Thymus (tissue), 11 donors: ENCODE data around the gene HIP1. TPM values are rescaled to one million over a fixed set of nuclear protein-coding genes. Genes with fewer than 3 reads are reported as not detected.
"Not testable (repeated sequence)": the region's sequence is repeated elsewhere in the genome, so short reads cannot be mapped to it uniquely, and the experiment has no call there.

Experiments used
- DNase-seq, 9 donors: peaks; one replicate each; pipeline ENCODE4 v3.0.0-alpha.2; 2013; ENCODE audit warnings: low spot score in 9 of 9, low read depth in 6 of 9, missing footprints in 1 of 9
- H3K27ac ChIP-seq, 2 donors: one replicate each; pipeline ENCODE4 v1.5.1; 2013; ENCODE audit warnings: control low read depth in 1 of 2, low read depth in 1 of 2, low read length in 1 of 2, mild to moderate bottlenecking in 1 of 2, moderate library complexity in 1 of 2
- H3K27me3 ChIP-seq, 2 donors: one replicate each; pipeline ENCODE4 v1.5.1; 2013; ENCODE audit warnings: low read length in 1 of 2; ENCODE audit not compliant: control insufficient read depth in 2 of 2, insufficient read depth in 1 of 2
- H3K36me3 ChIP-seq, 2 donors: one replicate each; pipeline ENCODE4 v1.5.1; 2013; ENCODE audit warnings: low read length in 1 of 2, mild to moderate bottlenecking in 1 of 2, moderate library complexity in 1 of 2; ENCODE audit not compliant: control insufficient read depth in 2 of 2, insufficient read depth in 2 of 2
- H3K4me1 ChIP-seq, 2 donors: one replicate each; pipeline ENCODE4 v1.5.1; 2013; ENCODE audit warnings: low read length in 2 of 2; ENCODE audit not compliant: control insufficient read depth in 2 of 2, insufficient read depth in 2 of 2
- H3K4me3 ChIP-seq, 2 donors: one replicate each; pipeline ENCODE4 v1.5.1; 2013; ENCODE audit warnings: low read length in 2 of 2, control low read depth in 1 of 2, mild to moderate bottlenecking in 1 of 2
- H3K9me3 ChIP-seq, 2 donors: one replicate each; pipeline ENCODE4 v1.5.1; 2013; ENCODE audit warnings: low read length in 1 of 2, mild to moderate bottlenecking in 1 of 2; ENCODE audit not compliant: control insufficient read depth in 2 of 2, insufficient read depth in 1 of 2
- WGBS: extraction: QIAGEN DNeasy Blood & Tissue Kit; methylation state at CpG from one replicate; pipeline ENCODE4 v1.1.7; 2013; 5-methylcytosine and 5-hydroxymethylcytosine counted together
- polyA plus RNA-seq: library from polyadenylated mRNA; stranded (reverse); fragments of 200-250 nt; gene quantifications from one replicate; pipeline ENCODE4 v1.2.3, GENCODE V29; 2013
- total RNA-seq: library from RNA; stranded (reverse); fragments of 120-200 nt; gene quantifications from one replicate; pipeline ENCODE4 v1.2.4, GENCODE V29; 2013
- donor health status: healthy.

The HIP1 gene
- total and polyA plus RNA-seq, 2 donors, result 3.3 to 3.5 TPM

- peaks cover 14 to 27% of the 10 kb centered on the region in 2 donors for H3K36me3 ChIP-seq
- not testable (repeated sequence) for H3K4me1 ChIP-seq, H3K27ac ChIP-seq, DNase-seq, H3K27me3 ChIP-seq, H3K4me3 ChIP-seq, H3K9me3 ChIP-seq
Observed at GRCh38 chr7:75521727-75522126, 217.0 kb downstream of the HIP1 start.

GRCh38 chr7:75518842-75519241 lies 219.9 kb downstream of the HIP1 start:
- not testable (repeated sequence) for H3K27me3 ChIP-seq, H3K4me3 ChIP-seq, H3K4me1 ChIP-seq, H3K9me3 ChIP-seq, DNase-seq, H3K27ac ChIP-seq
- 94% methylated on average over 2 of the region's 2 CpGs for WGBS
- H3K36me3 ChIP-seq, result peaks cover 7 to 20% of the 10 kb centered on the region in 2 donors

GRCh38 chr7:75509033-75509432 lies 229.7 kb downstream of the HIP1 start:
- H3K4me1 ChIP-seq, DNase-seq, H3K4me3 ChIP-seq, H3K9me3 ChIP-seq, H3K27me3 ChIP-seq, H3K36me3 ChIP-seq, H3K27ac ChIP-seq: not testable (repeated sequence)
- WGBS, result 100% methylated on average over 2 of the region's 4 CpGs

- not testable (repeated sequence) for H3K27me3 ChIP-seq, H3K4me1 ChIP-seq, H3K4me3 ChIP-seq, H3K27ac ChIP-seq, H3K36me3 ChIP-seq, H3K9me3 ChIP-seq, DNase-seq
- WGBS, result 96% methylated on average over 5 of the region's 6 CpGs
Observed at GRCh38 chr7:75492020-75492419, 246.7 kb downstream of the HIP1 start, which contains the start of gene SPDYE5. Gene SPDYE5, plus strand, starts transcription at chr7:75492320. Its CDS starts 1,728 bp downstream, at chr7:75494048.

- not testable (repeated sequence) for H3K9me3 ChIP-seq, H3K27me3 ChIP-seq, H3K36me3 ChIP-seq, H3K4me1 ChIP-seq
- 2% methylated on average over 49 of the region's 49 CpGs for WGBS
- Histone ChIP-seq H3K4me3 (peak within 1 kb of the TSS; percentile 60 to 70), H3K27ac (peak within 1 kb of the TSS in 1 of 2 donors; percentile 74)
- peak; percentile 66 to 94 (median 83) for DNase-seq
Observed at GRCh38 chr7:75485979-75486643, 252.6 kb downstream of the HIP1 start, which contains the start of gene POM121C. Gene POM121C, minus strand, starts transcription at chr7:75486299. Its CDS starts 44,803 bp downstream, at chr7:75441496.

- 3% methylated on average over 32 of the region's 32 CpGs for WGBS
- H3K9me3 ChIP-seq, H3K27me3 ChIP-seq, H3K36me3 ChIP-seq, H3K4me1 ChIP-seq, H3K27ac ChIP-seq: not testable (repeated sequence)
- DNase-seq, result peak in 4 of 9 donors; percentile 0 to 13 (median 8)
- peak overlapping the region; percentile 60 to 70 for H3K4me3 ChIP-seq
Observed at GRCh38 chr7:75485355-75485978, 253.3 kb downstream of the HIP1 start.

Other genes starting within 250 kb of the HIP1 start
- 0.05 TPM for gene SPDYE5, start 246.6 kb downstream of the HIP1 start, total RNA-seq
- gene SPDYE5, start 246.6 kb downstream of the HIP1 start, polyA plus RNA-seq, result 0.09 TPM
- gene CCL26, start 33.3 kb upstream of the HIP1 start, total RNA-seq, result 0.14 TPM
- gene CCL26, start 33.3 kb upstream of the HIP1 start, polyA plus RNA-seq, result 3.1 TPM
- 0.19 TPM for gene CCL24, start 74.9 kb upstream of the HIP1 start, total RNA-seq
- gene CCL24, start 74.9 kb upstream of the HIP1 start, polyA plus RNA-seq, result 0.78 TPM
- gene RHBDD2, start 140.1 kb upstream of the HIP1 start, total RNA-seq, result 18.3 TPM
- 90.7 TPM for gene RHBDD2, start 140.1 kb upstream of the HIP1 start, polyA plus RNA-seq
- 44.6 TPM for gene POR, start 176.2 kb upstream of the HIP1 start, total RNA-seq
- gene POR, start 176.2 kb upstream of the HIP1 start, polyA plus RNA-seq, result 114 TPM